HG02588 (cell line): ENCODE measurements around the gene ARHGEF6.
"Not testable (repeated sequence)": the region's sequence is repeated elsewhere in the genome, so short reads cannot be mapped to it uniquely, and the experiment has no call there.

Experiments
- ATAC-seq: cut with Tn5 transposase; IDR thresholded peaks from one replicate; pipeline ENCODE4 v1.9.1; 2021; ENCODE audit warnings: mild to moderate bottlenecking, moderate library complexity; ENCODE audit not compliant: unreplicated experiment

The ARHGEF6 gene, protein sequence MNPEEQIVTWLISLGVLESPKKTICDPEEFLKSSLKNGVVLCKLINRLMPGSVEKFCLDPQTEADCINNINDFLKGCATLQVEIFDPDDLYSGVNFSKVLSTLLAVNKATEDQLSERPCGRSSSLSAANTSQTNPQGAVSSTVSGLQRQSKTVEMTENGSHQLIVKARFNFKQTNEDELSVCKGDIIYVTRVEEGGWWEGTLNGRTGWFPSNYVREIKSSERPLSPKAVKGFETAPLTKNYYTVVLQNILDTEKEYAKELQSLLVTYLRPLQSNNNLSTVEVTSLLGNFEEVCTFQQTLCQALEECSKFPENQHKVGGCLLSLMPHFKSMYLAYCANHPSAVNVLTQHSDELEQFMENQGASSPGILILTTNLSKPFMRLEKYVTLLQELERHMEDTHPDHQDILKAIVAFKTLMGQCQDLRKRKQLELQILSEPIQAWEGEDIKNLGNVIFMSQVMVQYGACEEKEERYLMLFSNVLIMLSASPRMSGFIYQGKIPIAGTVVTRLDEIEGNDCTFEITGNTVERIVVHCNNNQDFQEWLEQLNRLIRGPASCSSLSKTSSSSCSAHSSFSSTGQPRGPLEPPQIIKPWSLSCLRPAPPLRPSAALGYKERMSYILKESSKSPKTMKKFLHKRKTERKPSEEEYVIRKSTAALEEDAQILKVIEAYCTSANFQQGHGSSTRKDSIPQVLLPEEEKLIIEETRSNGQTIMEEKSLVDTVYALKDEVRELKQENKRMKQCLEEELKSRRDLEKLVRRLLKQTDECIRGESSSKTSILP

DNA sequence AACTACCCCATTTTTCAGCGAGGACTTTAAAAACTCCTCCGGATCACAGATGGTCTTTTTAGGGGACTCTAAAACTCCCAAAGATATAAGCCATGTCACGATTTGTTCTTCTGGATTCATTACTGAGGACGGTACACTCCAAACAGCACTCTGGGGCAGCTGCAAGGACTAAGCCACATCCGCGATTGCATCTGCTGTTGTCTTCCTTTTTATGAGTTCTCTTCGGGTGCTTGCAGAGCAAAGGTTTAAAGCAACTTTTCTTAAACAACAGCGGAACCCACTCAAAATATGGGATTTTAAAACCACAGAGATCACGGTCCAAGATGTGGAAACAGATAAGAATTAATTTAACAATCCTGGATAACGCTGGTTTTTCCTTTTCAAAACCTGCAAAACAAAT is at the start of gene ARHGEF6:
TSS of gene ARHGEF6 (minus strand) at position 170 of the 400 bp plus-strand sequence. CDS start at position 120, 50 bp downstream.
- no peak for ATAC-seq

DNA sequence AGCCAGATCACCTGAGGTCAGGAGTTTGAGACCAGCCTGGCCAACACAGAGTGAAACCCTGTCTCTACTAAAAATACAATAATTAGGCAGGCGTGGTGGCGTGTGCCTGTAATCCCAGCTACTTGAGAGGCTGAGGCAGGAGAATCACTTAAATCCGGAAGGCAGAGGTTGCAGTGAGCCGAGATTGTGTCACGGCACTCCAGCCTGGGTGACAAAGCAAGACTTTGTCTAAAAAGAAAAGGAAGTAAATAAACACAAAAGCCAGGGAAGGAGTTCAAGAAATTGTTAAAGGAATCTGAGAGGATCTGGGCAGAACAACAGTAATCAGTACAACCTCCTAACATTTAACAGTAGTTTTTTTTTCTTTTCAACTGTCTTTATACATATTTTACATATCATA is 48.7 kb upstream of the ARHGEF6 start:
- no peak for ATAC-seq

DNA sequence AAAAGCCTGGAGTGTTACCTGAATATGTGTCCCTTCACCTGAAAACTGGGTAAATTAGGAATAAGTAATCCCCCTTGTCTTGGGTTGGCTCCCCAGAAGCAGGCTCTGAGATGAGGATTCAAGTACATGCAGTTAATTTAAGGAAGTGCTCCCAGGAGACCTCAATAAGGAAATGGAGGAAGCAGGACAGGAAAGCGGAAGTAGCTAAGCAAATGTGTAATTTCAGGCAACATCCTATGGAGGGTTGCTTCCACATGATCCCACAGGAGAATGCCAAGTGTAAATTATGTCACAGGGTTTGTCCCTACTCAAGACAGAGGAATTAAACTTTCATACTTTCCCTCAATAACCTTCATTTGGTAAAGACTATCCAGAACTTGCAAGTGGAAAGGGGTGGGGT is 48.1 kb upstream of the ARHGEF6 start:
- no peak for ATAC-seq

DNA sequence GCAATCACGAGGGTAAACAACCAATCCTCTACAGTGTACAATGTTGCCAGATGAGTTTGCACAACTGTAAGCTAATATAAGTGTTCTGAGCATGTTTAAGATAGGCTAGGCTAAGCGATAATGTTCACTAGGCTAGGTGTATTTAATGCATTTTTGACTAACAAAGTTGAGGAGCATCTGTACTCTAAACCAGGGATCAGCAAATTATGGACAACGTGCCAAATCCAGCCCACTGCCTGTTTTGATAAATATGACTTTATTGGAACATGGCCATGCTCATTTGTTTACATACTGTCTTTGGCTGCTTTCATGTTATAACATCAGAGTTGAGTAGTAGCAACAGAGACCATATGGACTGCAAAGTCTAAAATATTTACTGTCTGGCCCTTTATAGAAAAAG is 46.3 kb upstream of the ARHGEF6 start:
- no peak for ATAC-seq

DNA sequence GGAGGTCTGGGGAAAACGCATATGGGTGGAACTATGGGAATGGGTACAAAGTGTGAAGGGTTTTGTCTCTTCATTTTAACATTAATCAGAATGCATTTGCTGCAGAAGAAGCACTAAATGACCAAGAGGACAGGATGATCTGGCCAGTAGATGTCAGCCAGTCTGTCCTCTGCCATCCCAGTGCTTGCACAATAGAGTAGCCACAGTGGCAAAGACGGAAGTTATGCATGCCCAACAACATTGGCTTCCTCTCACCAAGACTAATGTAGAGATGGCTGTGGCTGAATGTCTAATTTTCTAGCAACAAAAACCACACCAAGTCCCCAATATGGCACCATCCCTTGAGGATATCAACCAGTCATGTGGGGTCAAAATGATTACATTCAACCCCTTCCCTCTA is 45.0 kb upstream of the ARHGEF6 start:
- no peak for ATAC-seq

DNA sequence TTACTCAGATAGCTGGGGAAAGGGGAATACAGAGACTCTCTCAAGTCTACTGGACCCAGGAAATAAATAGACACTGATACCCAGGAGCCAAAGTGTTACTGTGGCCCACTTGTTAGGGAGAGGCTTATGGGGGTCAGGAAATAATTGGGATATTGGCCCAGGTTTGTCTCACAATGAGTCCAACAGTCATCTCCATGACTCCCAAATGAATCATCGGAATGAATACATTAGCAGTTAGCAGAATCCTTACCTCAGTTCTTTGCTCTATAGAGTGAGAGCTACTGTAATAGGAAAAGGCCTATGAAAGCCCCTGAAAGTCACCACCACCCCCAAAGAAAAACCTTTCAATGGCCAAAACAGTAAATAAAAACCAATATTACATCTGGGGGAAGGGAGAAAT is 42.4 kb upstream of the ARHGEF6 start:
- no peak for ATAC-seq

DNA sequence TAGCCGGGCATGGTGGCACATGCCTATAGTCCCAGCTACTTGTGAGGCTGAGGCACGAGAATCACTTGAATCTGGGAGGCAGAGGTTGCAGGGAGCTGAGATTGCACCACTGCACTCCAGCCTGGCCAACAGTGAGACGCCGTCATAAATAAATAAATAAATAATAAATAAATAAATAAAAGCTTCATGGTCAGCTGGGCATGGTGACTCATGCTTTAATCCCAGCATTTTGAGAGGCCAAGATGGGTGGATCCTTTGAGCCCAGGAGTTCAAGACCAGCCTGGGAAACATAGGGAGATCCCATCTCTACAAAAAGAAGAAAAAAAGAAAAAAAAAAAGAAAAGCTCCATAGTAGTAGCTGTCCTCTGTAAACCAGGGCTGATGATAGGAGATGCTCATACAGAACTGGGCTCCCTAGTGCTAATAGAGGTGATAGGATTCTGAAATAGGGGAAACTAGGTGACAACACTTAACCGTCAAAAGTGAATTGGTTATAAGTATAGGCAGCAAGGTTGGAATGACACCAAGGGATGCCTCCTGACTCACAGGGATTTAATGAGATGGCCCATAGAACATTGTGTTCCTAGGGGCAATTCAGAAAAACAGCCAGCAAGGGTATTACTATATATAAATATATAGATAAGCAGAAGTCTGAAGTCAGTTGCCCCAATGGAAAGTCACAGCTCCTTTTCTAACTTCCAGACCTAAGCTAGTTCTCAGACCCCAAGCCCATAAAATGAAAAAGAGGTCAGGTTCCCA is 41.8 kb upstream of the ARHGEF6 start:
- ATAC-seq = no peak

DNA sequence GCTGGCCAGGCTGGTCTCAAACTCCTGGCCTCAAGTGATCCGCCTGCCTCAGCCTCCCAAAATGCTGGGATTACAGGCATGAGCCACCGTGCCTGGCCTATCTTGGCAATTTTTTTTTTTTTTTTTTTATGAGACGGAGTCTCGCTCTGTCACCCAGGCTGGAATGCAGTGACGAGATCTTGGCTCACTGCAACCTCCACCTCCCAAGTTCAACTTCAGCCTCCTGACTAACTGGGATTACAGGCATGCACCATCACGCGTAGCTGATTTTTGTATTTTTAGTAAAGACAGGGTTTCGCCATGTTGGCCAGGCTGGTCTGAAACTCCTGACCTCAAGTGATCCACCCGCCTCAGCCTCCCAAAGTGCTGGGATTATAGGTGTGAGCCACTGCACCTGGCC is 39.0 kb upstream of the ARHGEF6 start:
- not testable (repeated sequence) for ATAC-seq

DNA sequence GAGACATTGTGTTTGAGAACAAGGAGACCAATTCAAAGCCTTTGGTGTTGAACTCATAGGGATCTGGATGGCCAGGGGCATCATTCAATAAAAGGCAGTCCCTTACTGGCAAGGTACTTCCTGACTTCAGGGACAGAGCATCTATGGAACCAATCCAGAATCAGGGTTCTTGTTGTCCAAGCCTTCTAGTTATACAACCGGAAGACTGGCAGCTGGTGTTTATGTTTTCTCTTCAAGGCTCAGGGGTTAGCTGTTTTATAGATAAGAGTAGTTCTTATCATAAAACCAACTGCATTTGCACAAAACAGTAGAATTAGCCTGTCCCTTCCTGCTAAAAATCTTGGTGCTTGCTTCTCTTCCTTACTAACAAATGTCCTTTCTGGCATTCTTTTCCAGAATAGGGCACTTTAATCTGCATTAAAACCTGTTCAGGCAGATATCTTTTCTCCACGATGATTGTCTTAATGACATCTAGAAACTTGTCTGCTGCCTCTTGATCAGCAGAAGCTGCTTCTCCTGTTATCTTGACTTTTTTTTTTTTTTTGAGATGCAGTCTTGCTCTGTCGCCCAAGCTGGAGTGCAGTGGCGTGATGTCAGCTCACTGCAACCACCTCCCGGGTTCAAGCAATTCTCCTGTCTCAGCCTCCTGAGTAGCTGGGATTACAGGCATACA is 38.4 kb upstream of the ARHGEF6 start:
- ATAC-seq = no peak

DNA sequence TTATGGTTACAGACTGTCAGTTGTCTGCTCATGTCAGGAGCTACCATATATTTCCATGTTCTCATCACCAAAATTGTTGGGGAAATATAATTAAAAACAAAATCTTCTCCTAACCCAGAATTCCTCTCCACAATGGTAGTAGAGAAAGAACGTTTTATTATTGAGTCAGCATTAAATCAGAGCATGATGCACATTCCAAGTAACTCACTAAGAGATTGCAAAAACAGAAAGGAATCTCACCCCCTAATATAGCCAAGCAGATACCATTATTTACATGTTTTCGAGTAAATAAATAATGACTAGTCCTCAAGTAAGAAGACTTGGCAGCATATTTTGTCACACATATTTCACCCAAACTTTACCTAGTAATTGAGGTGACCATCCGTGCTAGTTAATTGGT is 36.2 kb upstream of the ARHGEF6 start:
- no peak for ATAC-seq

DNA sequence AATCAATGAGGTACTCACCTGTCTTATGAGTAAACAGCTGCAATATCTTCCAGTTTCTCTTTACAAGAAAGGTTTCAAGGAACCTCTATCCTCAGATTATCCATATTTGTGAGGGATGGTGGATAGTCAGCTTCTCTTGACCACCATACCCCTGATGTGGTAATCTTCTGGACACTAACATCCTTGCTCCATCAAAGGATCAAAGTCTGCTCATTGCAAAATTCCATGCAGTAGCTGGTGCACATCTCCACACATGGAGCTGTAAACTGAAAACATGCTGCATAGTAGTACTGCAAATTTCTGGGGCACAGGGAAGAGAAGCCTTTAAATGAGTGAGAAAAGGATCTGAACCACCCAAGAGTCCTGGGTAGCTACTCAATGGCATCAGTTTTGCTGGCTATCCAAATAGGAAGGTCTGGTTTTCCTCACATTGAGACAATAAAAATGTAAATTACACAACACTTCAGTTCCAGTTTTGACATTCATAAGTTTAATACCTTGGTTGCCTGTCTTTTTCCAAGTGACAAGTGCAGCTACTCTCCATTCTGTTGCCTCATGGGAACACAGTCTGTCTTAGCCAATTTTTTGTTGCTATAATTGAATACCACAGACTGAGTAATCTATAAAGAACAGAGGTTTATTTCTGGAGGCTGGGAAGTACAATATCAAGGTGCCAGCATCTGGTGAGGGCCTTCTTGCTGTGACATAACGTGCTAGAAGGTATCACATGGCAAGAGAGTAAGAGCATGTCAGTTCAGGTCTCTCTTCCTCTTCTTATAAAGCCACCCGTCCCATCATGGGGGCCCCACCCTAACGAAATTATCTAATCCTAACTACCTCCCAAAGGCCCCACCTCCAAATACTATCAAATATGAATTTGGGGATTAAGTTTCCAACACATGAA is 34.4 kb upstream of the ARHGEF6 start:
- no peak for ATAC-seq

DNA sequence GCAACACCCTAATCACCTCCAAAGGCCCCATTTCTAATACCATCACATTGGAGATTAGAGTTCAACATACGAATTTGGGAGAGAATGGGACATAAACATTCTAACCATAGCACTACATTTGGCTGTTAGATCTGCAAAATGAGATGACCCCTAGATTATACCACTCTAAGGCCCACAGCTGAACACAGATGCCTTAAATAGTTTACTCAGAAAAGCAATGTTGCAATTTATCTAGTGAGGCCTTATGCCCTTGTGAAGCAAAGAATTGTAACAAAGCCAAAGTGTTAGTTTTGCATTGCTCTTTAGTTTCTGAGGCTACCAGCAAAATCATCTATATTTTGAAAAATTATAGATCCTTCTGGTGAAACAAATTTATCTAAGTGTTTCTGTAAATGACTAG is 31.6 kb upstream of the ARHGEF6 start:
- no peak for ATAC-seq

DNA sequence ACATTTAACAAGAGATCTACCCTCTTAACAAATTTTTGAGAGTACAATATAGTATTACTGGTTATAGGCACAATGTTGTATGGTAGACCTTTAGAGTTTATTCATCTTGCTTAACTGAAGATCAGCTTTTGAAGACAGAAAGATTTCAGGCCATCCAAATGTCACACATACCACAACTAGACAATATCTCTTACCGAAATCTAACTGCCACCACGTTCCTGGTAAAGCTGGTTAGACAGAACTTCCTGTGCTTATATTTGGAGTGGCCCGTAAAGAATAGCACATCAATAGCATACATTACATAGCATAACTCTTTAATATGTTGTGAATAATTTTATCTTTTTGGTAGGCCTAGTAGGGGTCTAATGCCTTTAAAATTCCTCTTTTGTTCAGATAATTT is 29.8 kb upstream of the ARHGEF6 start:
- ATAC-seq = no peak

DNA sequence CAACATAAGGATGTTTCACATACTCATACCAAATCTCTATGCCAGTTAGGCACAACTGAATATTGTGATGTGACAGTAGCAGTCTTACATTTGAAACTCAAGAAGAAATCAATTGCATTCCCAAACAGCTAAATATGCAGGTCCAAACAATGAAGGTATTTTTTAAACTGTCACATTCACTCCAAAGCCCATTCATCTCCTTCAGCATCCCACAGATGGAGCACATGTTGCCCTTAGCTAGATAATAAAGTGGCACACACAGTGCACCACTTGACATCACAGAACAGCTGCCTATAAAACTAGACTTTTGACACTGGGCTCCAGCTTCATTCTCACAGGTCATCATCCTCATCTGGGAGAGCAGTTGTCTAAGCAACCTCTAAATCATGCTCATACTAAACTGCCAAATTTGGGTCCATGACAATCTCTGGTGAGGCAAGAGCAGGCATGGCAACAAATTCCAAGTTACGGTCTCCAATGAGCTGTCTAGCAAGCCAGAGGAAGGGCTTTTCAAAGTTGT is 26.2 kb upstream of the ARHGEF6 start:
- ATAC-seq = no peak

DNA sequence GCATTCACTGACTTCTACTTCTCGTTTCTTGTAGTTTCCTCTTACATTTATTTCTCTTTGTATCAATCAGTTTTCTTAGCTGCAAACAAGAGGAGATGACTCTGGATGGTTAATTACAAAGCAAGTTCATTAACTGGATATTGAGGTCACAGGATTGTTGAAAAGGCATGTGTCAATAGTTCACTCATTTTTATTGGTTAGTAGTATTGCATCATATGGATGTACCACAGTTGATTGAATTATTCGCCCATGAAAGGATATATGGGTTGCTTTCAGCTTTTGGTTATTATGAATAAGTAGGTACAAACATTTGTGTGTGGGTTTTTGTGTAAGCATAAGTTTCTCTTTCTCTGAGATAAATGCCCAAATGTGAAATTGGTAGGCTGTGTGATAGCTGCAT is 21.8 kb upstream of the ARHGEF6 start:
- no peak for ATAC-seq

DNA sequence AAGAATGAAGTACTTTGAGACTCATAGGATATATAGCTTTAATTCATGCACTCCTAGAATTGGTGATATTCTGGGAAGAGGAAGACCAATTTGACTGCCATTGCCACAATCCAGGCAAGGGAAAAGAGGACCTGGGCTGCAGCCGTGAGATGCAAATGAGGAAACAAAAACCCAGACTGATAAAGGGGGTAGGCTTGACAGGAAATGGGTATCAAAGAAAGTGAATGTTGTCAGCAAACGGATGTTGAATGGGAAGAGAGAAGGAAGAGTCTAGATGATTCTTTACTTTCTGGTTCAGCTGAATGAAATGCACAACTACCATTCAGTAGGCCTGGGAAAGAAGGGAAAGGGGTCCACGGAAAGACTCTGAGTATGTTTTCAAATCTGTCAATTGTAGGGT is 17.1 kb upstream of the ARHGEF6 start:
- ATAC-seq = no peak

DNA sequence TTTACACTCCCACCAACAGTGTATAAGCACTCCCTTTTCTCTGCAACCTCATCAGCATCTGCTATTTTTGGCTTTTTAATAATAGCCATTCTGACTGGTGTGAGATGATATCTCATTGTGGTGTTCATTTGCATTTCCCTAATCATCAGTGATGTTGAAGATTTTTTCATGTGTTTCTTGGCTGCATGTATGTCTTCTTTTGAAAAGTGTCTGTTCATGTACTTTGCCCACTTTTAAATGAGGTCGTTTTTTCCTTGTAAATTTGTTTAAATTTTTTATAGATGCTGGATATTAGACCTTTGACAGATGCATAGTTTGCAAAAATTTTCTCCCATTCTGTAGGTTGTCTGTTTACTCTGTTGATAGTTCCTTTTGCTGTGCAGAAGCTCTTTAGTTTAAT is 14.4 kb upstream of the ARHGEF6 start:
- ATAC-seq = not testable (repeated sequence)

DNA sequence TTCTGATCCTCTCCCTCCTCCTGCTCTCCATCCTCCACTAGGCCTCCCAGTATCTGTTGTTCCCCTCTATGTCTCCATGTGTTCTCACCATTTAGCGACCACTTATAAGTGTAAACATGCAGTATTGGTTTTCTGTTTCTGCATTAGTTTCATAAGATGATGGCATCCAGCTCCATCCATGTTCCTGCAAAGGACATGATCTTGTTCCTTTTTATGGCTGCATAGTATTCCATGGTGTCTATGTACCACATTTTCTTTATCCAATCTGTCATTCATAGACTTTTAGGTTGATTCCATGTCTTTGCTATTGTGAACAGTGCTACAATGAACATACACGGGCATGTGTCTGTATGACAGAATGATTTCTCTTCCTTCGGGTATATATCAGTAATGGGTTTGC is 13.9 kb upstream of the ARHGEF6 start:
- not testable (repeated sequence) for ATAC-seq

DNA sequence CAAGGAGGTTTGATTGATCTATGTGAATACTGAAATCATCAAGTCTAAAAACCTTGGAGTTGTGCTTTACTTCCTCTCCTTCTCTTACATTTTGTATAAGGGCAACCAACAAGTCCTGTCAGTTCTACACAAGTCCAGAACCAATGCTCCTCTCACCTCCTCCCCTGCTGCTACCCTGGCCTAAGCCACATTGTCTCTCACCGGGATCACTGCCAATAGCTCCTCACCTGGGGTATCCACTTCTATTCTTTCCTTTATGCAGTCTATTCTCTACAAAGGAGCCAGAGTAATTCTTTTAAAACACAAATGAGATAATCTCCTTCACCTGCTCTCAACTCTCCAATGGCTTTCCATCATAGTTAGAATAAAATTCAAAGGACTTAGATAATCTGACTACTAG is 13.3 kb upstream of the ARHGEF6 start:
- no peak for ATAC-seq

DNA sequence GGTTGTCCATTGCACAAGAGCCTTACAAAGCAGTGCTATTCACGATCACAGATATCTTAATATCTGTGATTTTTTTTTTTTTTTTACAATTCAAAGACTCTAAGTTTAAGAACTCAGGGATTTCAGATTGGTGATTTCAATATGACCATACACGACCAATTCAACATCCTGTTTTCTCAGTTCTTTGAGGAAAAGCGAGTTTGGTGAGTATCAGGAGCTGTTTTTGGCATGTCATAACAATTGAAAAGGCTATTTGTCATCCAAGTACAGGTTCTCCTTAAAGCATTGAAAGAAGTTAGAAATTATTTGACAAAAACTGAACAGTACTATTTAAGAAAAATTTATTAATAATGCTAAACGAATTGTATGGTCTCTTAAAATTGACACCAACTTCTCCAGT is 9.1 kb upstream of the ARHGEF6 start:
- no peak for ATAC-seq
